Left renal cortex interstitium (tissue), 4 donors: ENCODE measurements around the gene KLHL34. TPM values are rescaled to one million over a fixed set of nuclear protein-coding genes. Genes with fewer than 3 reads are reported as not detected.

Experiments
- DNase-seq, 4 donors: peaks; one replicate each; pipeline ENCODE4 v3.0.0-alpha.2; 2013; ENCODE audit warnings: low read depth in 4 of 4, low spot score in 2 of 4, missing footprints in 1 of 4
- polyA plus RNA-seq, 4 donors: library from polyadenylated mRNA; unstranded; fragments of 120-200 nt; gene quantifications; one replicate each; pipeline ENCODE4 v1.2.1, GENCODE V29; 2013; ENCODE audit not compliant: insufficient read length in 4 of 4

Gene KLHL34, protein sequence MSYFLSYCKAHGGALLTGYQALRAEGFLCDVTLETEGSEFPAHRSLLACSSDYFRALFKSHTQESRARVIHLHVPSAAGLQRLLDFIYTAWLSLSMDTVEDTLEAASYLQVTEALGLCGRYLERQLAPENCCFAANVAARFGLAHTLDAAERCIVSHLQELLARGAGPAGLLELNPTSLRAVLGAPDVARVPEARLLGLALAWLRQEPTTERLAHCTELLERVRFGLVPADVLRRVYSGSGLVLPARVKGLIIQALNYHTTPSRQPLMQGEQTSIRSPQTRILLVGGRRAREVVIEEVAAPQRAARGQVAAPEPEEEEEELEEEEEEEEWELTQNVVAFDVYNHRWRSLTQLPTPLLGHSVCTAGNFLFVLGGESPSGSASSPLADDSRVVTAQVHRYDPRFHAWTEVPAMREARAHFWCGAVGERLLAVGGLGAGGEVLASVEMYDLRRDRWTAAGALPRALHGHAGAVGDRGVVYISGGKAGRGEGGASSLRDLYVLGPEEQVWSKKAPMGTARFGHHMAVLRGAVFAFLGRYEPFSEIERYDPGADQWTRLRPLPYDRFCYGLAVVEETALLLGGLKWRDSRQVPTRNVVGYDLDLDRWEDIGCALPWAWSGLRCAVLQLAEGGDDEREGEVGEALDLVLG
- polyA plus RNA-seq, result under 1 TPM in 3 of 4 donors, not detected in 1; 0.06 to 0.13 (median 0.07) TPM

DNA sequence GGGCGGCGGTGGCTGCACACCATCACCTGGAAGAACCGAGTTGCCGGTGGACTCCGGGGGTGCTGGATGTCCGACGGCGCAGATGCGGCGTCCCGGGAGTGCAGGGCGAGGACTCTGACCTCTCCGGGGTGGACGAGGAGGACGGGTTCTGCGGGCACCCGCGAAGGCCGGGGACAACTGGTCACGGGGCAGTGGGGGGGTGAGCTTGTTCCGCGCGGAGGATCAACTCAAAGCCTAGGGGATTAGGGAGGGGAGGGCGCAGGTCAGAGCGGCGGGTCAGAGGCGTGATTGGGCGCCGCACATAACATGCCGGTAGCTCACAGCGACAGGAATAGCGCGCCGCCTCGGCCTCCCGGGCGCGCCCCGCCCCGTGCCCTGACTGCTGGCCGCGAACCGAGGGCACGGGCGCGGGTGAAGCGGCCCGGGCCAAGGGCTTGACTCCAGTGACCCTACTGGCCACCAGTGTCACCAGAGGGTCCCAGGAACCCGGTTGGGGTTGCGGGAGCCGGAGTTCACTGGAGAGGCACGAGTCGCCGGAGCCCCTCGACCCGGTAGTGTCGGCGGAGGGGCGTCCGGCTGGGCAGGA lies at the start of gene KLHL34:
Gene KLHL34 (minus strand): TSS at position 179 of the 586 bp plus-strand sequence. CDS start 542 bp downstream, outside the sequence.
- DNase-seq, result no peak

DNA sequence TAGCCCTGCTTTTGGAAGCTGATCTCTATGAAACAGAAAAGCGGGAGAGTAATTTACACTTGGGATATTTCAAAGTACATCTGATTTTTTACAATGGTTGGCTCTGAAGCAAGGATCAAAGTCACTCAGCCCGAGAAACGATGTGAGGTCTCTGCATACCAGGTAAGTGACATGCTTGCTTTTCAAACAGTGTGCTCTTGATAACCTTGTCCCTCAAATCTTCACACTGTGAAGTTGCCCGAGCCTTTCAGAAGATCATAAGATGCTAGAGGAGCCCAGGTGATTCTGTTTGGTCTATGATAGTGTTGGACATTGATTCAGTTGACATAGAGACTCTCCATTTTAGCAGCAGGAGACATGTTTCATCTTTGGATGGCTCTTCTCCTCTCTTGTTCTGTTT lies 47.1 kb upstream of the KLHL34 start:
- no peak for DNase-seq

DNA sequence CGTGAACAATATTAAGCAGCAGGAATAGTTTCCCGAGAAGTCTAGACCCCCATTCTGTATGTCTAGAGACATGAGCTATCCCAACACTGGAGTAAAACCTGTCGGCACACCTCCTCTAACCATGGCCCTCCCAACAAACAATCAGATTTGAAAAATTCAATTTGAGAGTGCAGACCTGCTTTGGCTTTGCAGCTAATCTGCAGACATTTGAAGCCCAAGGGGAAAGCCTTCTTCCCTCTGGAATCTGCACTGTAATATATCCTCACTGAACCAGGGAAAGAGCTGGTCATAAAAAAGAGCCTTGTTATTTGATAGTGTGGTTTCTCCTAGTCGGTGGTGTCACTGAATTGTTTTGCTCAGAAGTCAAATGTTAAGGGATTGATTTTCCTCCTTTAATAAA lies 44.6 kb upstream of the KLHL34 start:
- DNase-seq, result no peak

DNA sequence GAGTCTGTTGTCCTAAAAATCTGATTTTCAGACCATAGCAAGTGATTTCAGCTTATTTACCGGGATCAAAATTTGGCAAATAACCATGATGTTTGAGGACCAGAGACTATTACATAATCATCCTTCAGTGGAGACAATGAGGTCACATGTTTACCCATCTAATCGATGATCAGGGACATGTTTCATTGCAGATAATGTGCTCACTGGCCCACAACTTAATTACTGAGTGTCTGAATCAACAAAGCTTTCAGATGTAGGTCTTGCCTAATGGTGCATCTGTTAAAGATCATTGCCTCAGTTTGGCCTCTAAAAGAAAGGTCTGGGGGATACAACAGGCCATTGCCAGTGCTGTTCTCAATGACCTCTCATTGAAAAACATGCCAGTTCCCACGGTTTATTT lies 42.8 kb upstream of the KLHL34 start:
- DNase-seq, result no peak

DNA sequence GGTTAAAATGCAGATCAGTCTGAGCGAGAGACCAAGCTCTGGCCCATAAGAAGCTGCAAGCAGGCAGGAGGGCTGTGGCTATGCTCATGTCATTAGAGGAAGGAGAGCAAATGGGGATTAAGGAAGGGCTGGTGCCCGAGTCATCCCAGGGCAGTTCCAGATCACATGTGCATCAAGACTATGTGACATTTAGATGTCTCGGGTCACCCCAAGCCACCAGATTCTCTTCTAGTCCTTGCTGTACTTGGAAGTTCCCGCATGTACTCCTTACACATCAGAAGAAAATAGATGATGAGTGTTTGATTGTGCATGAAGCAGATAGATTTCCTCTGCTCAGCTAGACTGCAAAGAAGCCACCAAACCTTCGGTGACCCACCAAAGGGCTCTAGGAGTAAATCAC lies 42.1 kb upstream of the KLHL34 start:
- DNase-seq, result no peak

DNA sequence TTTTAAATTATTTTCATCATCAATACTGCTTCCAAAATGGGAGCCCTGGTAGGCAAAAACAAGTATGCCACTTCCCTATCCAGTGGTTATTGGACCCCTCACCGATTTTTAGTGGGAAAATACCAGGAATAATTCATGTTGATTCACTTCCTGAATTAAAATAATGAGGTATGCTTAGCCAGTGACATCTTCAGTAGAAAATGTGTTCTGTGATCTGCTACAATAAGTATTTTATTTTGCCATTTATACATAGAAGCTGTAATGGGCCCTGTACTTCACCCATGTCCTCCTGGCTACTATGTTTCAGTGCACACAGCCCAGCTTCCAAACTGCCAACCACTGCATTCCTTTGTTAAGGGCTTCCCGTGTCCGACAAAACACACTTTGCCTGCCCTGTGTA lies 41.0 kb upstream of the KLHL34 start:
- no peak for DNase-seq

DNA sequence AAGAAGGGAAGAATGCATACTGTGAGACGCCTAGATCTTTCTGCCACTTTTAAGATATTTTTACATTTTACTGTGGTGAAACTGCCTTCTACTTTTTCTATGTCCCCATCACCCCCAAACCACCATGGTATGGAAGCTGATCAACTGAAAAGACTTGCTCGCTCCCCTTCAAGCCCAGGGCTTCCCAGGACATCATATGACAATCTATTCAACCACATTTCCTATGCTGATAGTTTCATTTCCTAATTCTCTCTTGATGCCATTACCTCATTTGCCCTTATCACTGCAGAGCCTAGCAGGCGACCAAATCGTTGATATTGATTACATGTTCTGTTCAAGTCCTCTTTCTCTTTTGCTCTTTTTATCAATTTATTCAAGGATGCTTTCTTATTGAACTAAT lies 40.1 kb upstream of the KLHL34 start:
- no peak for DNase-seq

DNA sequence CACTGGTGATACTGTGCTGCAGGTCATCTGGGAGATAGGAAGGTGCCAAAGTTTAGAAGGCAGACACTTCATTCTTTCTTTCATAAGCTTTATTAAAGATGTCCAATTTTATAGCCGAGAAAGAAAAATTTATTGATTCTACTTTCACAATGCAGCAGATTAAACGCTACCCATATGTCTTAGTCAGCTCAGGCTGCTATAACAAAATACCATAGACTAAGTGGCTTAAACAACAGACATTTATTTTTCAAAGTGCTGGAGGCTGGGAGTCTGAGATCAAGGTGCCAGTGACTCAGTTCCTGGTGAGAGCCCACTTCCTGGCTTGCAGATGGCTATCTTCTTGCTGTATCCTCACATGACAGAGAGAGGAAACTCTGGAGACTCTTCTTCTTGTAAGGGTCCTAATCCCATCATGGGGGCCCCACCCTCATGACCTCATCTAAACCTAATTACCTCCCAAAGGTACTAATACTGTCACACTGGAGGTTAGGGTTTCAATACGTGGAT lies 33.4 kb upstream of the KLHL34 start:
- DNase-seq, result no peak

DNA sequence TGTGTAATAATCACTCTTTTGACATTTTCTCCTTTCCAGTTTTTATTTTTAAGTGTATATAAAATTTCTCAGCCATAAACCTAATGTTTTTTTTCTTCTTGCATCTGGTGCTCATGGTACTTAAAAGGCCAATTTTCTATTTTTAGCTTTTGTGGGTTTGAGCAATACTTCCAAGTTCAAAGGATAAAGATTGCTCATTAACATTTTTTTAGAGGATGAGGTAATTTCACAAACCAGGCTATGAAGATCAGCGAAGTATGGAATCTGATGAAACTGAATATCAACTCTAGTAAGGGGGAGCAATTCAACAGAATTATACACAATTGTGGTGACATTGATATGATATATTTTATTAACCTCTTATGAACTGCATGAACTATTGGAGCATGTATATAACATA lies 25.8 kb upstream of the KLHL34 start:
- no peak for DNase-seq

DNA sequence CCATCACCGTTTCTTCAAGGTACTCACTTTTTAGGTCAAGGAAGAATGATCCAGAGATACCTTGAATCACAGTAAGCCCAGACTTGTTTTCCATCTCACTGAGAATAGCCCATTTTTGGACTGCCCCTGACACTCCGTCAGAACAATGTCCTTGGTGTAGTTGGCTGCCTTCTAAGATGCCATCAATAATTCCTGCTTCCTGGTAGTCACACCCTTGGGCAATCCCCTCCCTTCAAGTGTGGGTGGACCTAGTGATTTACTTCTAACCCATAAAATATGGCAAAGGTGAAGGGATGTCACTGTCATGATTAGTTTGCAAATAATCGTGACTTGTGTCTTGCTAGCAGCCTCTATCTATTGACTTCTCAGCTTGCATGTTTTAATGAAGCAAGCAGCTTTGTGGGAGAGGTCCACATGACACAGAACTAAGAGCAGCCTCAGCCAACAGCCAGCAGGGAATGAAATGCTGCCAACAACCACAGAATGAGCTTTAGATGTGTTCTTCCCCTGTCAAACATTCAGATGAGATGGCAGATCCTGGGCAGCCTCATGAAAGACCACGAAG lies 20.0 kb upstream of the KLHL34 start:
- no peak for DNase-seq

DNA sequence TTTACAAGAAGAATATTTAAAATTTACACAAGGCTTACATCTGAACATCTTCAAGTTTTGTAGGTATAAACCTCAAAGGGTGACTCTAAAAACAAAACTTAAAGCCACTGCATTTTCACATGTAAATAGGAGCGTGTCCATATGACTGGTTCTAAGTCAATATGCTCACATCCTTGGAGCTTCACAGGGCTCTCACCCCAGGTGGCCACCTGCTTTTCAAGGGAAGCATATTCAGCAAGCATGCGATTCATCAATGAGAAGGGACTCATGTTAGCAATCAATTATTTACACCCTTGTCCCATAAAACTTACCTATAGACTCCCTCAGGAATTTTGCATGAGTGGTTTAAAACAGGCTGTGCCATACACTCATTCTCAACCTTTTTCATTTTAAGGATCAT lies 17.8 kb upstream of the KLHL34 start:
- DNase-seq, result no peak

DNA sequence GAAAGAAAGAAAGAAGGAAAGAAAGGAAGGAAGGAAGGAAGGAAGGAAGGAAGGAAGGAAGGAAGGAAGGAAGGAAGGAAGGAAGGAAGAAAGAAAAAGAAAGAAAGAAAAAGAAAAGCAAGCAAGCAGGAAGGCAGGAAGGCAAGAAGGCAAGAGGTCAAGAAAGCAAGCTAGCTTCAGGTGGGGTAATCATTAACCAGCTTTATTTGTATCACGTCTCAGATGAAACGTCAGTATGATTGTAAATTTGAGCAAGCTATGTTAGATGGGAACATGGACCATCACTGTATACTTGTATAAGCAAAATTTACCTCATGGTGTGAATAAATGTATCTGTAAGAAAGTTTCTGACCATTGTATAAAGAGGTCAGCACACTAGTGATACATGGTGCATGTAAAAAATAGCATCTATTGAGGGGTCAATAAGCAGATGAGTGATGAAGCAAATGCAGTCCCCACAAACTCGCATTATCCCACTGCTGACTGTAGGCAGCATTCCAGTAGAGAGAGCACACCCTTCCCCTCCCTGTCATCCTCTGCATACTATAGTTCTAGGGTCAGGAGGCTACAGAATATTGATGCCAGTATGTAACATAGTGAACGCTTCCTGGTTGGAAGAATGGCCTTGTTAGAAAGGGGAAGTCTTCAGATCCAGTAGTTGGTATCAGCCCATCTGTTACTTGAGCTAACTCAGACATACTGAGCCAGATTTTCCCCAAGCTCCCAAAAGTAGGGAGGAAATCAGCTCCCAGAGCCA lies 16.5 kb upstream of the KLHL34 start:
- DNase-seq, result no peak

DNA sequence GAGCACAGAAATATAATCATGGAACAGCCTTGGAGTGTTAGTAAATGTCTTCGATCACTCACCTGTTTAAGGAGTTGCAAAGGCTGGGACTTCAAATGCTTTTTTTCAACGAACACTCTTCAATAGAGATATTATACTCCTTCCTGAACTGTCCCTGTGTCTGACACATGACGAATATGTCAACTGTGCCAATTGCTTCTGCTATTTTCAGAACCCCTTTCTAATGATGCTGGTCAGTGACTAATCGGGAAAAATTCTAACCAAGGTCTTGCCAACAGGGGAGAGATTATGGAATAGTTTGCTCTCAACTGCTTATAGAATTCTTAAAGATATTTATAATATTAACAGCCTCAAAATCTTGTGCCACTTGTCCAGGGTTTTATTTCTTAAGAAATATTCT lies 8.5 kb upstream of the KLHL34 start:
- DNase-seq, result no peak

DNA sequence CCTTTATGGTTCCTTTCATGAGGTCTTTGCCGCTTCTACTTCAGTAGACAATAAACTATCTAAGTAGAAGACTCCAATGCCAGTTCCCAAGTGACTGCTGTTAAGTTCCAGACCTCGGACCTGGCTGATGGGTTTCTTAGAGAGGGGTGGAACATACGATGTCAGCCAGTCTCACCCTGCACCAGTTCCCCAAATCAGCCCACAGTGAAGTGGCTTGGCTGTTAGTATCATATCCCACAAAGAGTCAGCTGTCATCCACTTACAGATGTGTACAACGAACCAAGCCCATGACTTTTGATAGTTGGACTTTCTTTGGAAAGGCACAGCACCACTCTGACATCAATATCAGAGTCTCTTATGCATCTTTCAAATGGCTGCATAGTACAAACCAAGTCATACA lies 8.1 kb upstream of the KLHL34 start:
- DNase-seq, result no peak

DNA sequence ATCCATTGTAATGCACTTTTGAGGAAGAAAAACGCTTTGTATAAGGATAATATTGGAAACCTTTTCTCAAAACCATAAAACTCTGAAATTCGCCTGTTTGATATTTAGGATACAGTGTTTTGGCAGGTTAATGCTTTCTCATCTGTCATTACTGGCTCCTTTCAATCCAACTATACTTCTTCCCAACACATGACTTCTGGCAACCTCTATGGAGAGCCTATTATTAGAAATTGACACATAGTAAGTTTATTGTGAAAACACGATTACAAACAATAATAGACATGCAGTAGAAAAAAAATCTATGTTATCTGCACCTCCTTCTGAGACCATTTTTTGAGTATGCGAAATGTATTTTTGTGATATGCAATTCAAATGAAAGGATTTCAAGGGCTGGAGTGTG lies 4.6 kb upstream of the KLHL34 start:
- no peak for DNase-seq

DNA sequence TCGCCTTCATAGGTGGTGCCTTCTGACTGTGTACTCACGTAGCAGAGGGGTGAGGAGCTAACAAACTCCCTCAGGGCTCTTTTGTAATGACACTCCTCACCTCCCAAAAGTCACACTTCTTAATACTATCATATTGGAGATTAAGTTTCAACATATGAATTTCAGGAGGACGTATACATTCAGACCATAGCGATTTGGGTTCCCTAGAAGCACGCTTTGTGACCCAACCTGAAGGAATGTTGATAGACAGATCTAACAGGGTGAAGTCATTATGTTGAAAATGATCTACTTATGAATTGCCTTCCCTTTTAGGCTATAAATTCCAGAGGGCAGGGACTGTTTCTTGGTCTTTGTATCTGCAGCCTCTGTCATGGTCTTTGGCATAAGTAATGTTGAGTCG lies 3.2 kb upstream of the KLHL34 start:
- DNase-seq, result no peak

DNA sequence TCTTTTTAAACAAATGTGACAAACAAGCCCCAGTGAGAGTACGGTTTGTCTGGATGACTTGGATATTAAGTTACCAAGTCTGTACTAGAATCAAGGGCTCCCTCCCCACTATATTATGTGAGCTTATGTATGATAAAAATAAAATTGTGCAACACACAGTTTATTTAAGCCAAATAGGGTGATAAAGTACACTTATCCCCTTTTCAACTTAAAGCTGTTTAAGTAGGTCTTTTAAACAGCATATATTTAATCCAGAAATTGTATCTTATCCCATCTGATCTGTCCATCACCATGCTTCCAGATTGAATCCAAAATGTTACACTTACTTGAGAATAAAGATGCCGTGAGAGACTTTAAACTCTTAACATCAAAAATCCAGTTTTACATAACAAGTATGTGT lies 2.0 kb upstream of the KLHL34 start:
- DNase-seq, result no peak

DNA sequence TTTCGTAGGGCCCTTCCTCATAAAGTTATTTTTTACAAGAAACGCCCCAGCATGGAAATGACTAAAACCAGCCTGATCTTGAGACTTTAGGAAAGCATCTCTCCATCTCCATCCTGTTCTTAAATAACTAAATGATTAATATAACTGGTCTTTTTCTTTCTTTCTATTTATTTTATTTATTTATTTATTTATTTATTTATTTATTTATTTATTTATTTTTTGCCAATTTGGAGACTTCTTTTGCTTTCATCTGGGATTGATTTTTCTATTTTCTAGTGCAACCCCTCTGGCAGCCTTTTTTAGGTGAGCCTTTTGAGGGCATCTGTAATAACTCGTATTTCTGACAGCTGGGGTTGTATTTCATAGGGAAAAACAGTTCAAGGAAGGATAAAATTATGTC lies 1.2 kb upstream of the KLHL34 start:
- no peak for DNase-seq

DNA sequence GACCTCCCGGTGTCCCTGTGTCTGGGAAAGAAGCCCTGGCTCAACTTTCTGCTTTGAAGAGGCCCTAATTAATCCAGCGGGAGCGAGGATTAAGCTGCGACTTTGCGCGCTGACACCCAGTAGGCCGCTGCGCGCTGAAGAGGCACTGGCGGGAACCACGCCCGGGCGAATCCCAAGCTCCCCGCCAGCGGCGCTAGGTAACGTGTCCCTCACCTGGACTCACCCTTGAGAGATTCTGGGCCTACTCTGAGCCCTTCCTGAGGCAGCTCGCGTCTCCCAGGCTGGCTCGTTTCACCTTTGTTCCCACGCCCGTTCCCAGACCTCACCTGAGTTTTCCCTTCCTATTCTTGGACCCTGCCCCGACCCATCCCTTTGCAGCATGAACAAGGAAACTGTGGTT lies 616 bp upstream of the KLHL34 start:
- DNase-seq, result no peak

DNA sequence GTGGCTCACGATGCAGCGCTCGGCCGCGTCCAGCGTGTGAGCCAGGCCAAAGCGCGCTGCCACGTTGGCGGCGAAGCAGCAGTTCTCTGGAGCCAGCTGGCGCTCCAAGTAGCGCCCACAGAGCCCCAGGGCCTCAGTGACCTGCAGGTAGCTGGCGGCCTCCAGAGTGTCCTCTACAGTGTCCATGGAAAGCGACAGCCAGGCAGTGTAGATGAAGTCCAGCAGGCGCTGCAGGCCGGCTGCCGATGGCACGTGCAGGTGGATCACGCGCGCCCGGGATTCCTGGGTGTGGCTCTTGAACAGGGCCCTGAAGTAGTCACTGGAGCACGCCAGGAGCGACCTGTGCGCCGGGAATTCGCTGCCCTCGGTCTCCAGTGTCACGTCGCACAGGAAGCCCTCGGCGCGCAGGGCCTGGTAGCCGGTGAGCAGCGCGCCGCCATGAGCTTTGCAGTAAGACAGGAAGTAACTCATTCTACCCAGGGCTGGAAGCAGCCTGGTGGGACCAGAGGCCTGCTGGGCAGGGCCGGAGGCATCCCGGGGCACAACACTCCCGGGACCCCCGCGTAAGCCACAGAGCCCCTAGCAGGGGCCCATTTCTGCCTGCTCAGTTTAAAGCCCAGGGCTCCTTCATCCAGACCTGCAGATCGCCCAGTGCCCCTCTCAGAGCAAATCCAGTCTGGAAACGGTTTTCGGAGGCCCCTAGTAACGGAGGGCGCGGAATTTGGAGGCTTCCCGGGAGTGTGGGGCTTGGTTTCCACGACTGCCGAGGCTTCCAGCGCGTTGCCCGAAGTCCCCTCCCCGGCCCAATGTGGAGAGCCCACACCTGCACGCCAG lies 595 bp downstream of the KLHL34 start:
- no peak for DNase-seq
